MM.1S (cell line): ENCODE measurements around the gene PPP2R5B.

ENCODE experiments used
- DNase-seq: peaks from one replicate; pipeline ENCODE4 v3.0.0-alpha.2; 2015
- H2AFZ ChIP-seq: fragments of 300-600 bp; sonication (generic); 2 replicates; pipeline ENCODE4 v1.6.0; 2016; ENCODE audit warnings: antibody characterized with exemption, low read length
- H3F3A ChIP-seq: fragments of 300-600 bp; sonication (generic); 2 replicates; pipeline ENCODE4 v1.6.1; 2016; ENCODE audit warnings: mild to moderate bottlenecking, antibody characterized with exemption, low read length, moderate library complexity, mixed read lengths; ENCODE audit not compliant: insufficient read depth
- H3K27ac ChIP-seq: fragments of 300-600 bp; sonication (generic); 2 replicates; pipeline ENCODE4 v1.5.1; 2016; ENCODE audit warnings: mild to moderate bottlenecking, low read length
- H3K27me3 ChIP-seq: fragments of 300-600 bp; sonication (generic); replicated peaks from 2 replicates; pipeline ENCODE4 v1.6.0; 2016; ENCODE audit warnings: low read length; ENCODE audit not compliant: insufficient read depth
- H3K36me3 ChIP-seq: fragments of 300-600 bp; sonication (generic); replicated peaks from 2 replicates; pipeline ENCODE4 v1.6.1; 2016; ENCODE audit warnings: mild to moderate bottlenecking, low read length, mixed read lengths; ENCODE audit not compliant: insufficient read depth
- H3K4me1 ChIP-seq: fragments of 300-600 bp; sonication (generic); 2 replicates; pipeline ENCODE4 v1.6.1; 2016; ENCODE audit warnings: low read length, mixed read lengths
- H3K4me2 ChIP-seq: fragments of 300-600 bp; sonication (generic); 2 replicates; pipeline ENCODE4 v1.6.0; 2016; ENCODE audit warnings: low read depth, low read length
- H3K4me3 ChIP-seq: fragments of 300-600 bp; sonication (generic); 2 replicates; pipeline ENCODE4 v1.5.1; 2016; ENCODE audit warnings: low read length, mixed read lengths
- H3K79me2 ChIP-seq: fragments of 300-600 bp; sonication (generic); 2 replicates; pipeline ENCODE4 v1.6.1; 2016; ENCODE audit warnings: mixed run types, low read length, mixed read lengths
- H3K9ac ChIP-seq: fragments of 300-600 bp; sonication (generic); 2 replicates; pipeline ENCODE4 v1.6.1; 2016; ENCODE audit warnings: low read length, mixed read lengths
- H3K9me2 ChIP-seq: fragments of 300-600 bp; sonication (generic); replicated peaks from 2 replicates; pipeline ENCODE4 v1.6.1; 2016; ENCODE audit warnings: mild to moderate bottlenecking, low read length, mixed read lengths; ENCODE audit not compliant: insufficient read depth
- H3K9me3 ChIP-seq: fragments of 300-600 bp; sonication (generic); replicated peaks from 2 replicates; pipeline ENCODE4 v1.6.1; 2016; ENCODE audit warnings: mild to moderate bottlenecking, low read length, mixed read lengths; ENCODE audit not compliant: insufficient read depth
- H4K20me1 ChIP-seq: fragments of 300-600 bp; sonication (generic); 2 replicates; pipeline ENCODE4 v1.6.1; 2016; ENCODE audit warnings: mild to moderate bottlenecking, low read length, moderate library complexity, mixed read lengths; ENCODE audit not compliant: insufficient read depth
- EZH2 ChIP-seq: fragments of 300-600 bp; sonication (generic); optimal IDR thresholded peaks from 2 replicates; pipeline ENCODE3; 2017; ENCODE audit warnings: low read depth, mild to moderate bottlenecking, antibody characterized with exemption, low read length, mixed read lengths
- EZH2phosphoT487 ChIP-seq: fragments of 300-600 bp; sonication (generic); IDR thresholded peaks from 2 replicates; pipeline ENCODE4 v1.6.1; 2018; ENCODE audit warnings: antibody characterized with exemption, low read length
- TF ChIP-seq, protein P1 (sequence below): fragments of 300-600 bp; sonication (generic); IDR thresholded peaks from 2 replicates; pipeline ENCODE4 v1.5.1; 2016; ENCODE audit warnings: antibody characterized with exemption, low read length, mixed read lengths

The PPP2R5B gene

GRCh38 chr11:64919627-64920026, 4.9 kb upstream of the PPP2R5B start:
- Histone ChIP-seq H3K4me3 (no peak overlapping the region), H3K4me1 (peaks cover 6% of the 10 kb centered on the region)

DNA sequence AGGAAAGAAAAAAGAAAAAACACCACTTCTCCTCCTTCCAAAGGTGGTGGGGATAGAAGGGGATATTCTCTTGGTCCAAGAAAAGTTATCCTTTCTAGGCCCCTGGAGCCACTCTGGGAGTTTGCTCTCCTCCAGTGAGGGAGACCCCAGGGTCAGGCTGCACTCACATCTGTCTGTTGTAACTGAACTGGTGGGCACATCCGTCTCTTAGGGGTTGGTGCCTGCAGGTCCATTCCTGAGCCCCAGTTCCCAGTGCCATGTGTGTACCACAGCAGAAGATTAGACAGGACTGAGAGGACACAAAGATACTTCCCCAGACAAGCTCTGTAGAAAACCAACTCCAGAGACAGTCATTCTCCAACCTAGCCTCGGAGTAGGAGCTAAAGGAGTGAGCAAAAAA, 4.4 kb upstream of the PPP2R5B start:
- H3K9me3 ChIP-seq = no peaks in the 10 kb centered on the region
- no peaks in the 10 kb centered on the region for H3K27me3 ChIP-seq
- no peak overlapping the region for H2AFZ ChIP-seq
- peaks cover 6% of the 10 kb centered on the region for H3K4me1 ChIP-seq
- H4K20me1 ChIP-seq = no peaks in the 10 kb centered on the region
- peaks cover 4% of the 10 kb centered on the region; the same call in 1 of the 2 replicates for H3F3A ChIP-seq
- DNase-seq = no peak
- H3K4me2 ChIP-seq = no peak overlapping the region
- no peaks in the 10 kb centered on the region for H3K36me3 ChIP-seq
- no peak overlapping the region for H3K9ac ChIP-seq
- peaks cover 18% of the 10 kb centered on the region for H3K79me2 ChIP-seq
- H3K9me2 ChIP-seq = no peaks in the 10 kb centered on the region
- TF ChIP-seq EZH2phosphoT487 (no peak), EZH2 (no peak)
- TF ChIP-seq, protein P1, sequence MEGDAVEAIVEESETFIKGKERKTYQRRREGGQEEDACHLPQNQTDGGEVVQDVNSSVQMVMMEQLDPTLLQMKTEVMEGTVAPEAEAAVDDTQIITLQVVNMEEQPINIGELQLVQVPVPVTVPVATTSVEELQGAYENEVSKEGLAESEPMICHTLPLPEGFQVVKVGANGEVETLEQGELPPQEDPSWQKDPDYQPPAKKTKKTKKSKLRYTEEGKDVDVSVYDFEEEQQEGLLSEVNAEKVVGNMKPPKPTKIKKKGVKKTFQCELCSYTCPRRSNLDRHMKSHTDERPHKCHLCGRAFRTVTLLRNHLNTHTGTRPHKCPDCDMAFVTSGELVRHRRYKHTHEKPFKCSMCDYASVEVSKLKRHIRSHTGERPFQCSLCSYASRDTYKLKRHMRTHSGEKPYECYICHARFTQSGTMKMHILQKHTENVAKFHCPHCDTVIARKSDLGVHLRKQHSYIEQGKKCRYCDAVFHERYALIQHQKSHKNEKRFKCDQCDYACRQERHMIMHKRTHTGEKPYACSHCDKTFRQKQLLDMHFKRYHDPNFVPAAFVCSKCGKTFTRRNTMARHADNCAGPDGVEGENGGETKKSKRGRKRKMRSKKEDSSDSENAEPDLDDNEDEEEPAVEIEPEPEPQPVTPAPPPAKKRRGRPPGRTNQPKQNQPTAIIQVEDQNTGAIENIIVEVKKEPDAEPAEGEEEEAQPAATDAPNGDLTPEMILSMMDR = no peak
- H3K4me3 ChIP-seq = no peak overlapping the region
- no peak overlapping the region for H3K27ac ChIP-seq

More at GRCh38 chr11:64919627-64920026, 4.9 kb upstream of the PPP2R5B start:
- no peaks in the 10 kb centered on the region for H3K9me2 ChIP-seq
- H3K9me3 ChIP-seq = no peaks in the 10 kb centered on the region
- H3K9ac ChIP-seq = no peak overlapping the region
- H4K20me1 ChIP-seq = no peaks in the 10 kb centered on the region
- H3K27me3 ChIP-seq = no peaks in the 10 kb centered on the region
- H3K4me2 ChIP-seq = no peak overlapping the region
- H3K36me3 ChIP-seq = no peaks in the 10 kb centered on the region
- peaks cover 4% of the 10 kb centered on the region; the same call in 1 of the 2 replicates for H3F3A ChIP-seq
- no peak overlapping the region for H3K27ac ChIP-seq
- DNase-seq = no peak
- no peak overlapping the region for H2AFZ ChIP-seq
- H3K79me2 ChIP-seq = peaks cover 20% of the 10 kb centered on the region
- no peak for TF ChIP-seq EZH2
- TF ChIP-seq, protein P1 = no peak
- TF ChIP-seq EZH2phosphoT487 = no peak

DNA sequence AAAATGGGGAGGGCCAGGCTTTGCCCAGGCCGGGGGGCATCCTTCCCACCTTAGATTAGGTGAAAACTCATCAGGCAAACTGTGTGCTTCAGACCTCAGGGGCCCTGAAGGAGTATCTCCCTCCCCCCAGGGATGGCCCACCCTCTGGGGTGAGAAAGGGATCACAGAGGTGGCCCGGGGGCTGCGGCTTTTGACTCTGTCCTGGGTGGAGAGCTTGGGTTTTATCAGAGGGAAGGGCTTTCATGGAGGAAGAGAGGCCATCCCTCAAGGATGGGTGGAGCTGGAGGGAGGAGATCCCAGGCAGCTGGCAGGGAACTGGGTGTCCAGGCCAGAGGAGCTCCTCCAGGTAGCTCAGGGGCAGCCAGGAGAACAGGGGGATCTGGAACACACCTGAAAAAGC, 3.1 kb upstream of the PPP2R5B start:
- no peaks in the 10 kb centered on the region for H3K4me1 ChIP-seq
- H3K27ac ChIP-seq = no peak overlapping the region
- H3K36me3 ChIP-seq = no peaks in the 10 kb centered on the region
- no peak overlapping the region for H2AFZ ChIP-seq
- TF ChIP-seq EZH2 = no peak
- TF ChIP-seq, protein P1 = no peak
- no peak for TF ChIP-seq EZH2phosphoT487
- peaks cover 5% of the 10 kb centered on the region for H3K79me2 ChIP-seq
- no peak overlapping the region for H3K4me2 ChIP-seq
- H3K9ac ChIP-seq = no peak overlapping the region
- H4K20me1 ChIP-seq = no peaks in the 10 kb centered on the region
- H3K27me3 ChIP-seq = no peaks in the 10 kb centered on the region
- peaks cover 4% of the 10 kb centered on the region; the same call in 1 of the 2 replicates for H3F3A ChIP-seq
- no peak overlapping the region for H3K4me3 ChIP-seq
- H3K9me2 ChIP-seq = no peaks in the 10 kb centered on the region
- no peak for DNase-seq
- no peaks in the 10 kb centered on the region for H3K9me3 ChIP-seq
